SJCRH30 (cell line): Measurements from ENCODE around the gene KDM4B. TPM values are rescaled to one million over a fixed set of nuclear protein-coding genes. Genes with fewer than 3 reads are reported as not detected.
"Not testable (repeated sequence)": the region's sequence is repeated elsewhere in the genome, so short reads cannot be mapped to it uniquely, and the experiment has no call there.

Experiments
- DNase-seq, 2 experiments: peaks; one replicate each; pipeline ENCODE4 v3.0.0-alpha.2; 2015 to 2020
- H3K27ac ChIP-seq: fragments of 250-450 bp; sonication (Bioruptor Pico); 2 replicates; pipeline ENCODE4 v1.5.1; 2020; ENCODE audit warnings: mild to moderate bottlenecking, moderate library complexity
- H3K27me3 ChIP-seq: fragments of 250-450 bp; sonication (Bioruptor Pico); 2 replicates; pipeline ENCODE4 v1.5.1; 2020; ENCODE audit warnings: mild to moderate bottlenecking, moderate library complexity
- H3K36me3 ChIP-seq: fragments of 250-450 bp; sonication (Bioruptor Pico); 2 replicates; pipeline ENCODE4 v1.5.1; 2020; ENCODE audit warnings: mild to moderate bottlenecking, moderate library complexity
- H3K4me1 ChIP-seq: fragments of 250-450 bp; sonication (Bioruptor Pico); 2 replicates; pipeline ENCODE4 v1.5.1; 2020; ENCODE audit warnings: mild to moderate bottlenecking, moderate library complexity
- H3K4me3 ChIP-seq: fragments of 250-450 bp; sonication (Bioruptor Pico); 2 replicates; pipeline ENCODE4 v1.5.1; 2020; ENCODE audit warnings: mild to moderate bottlenecking, moderate library complexity
- H3K9me3 ChIP-seq: fragments of 250-450 bp; sonication (Bioruptor Pico); replicated peaks from 2 replicates; pipeline ENCODE4 v1.5.1; 2020; ENCODE audit warnings: mild to moderate bottlenecking, moderate library complexity
- total RNA-seq: library from RNA; depleted of rRNA; stranded (reverse); fragments of >200 nt; shearing (Covaris generic); gene quantifications from 2 replicates; pipeline ENCODE4 v1.2.3, GENCODE V29; 2014

KDM4B gene
- total RNA-seq, 1 experiment from 2014 or later: 16.2 TPM

DNA sequence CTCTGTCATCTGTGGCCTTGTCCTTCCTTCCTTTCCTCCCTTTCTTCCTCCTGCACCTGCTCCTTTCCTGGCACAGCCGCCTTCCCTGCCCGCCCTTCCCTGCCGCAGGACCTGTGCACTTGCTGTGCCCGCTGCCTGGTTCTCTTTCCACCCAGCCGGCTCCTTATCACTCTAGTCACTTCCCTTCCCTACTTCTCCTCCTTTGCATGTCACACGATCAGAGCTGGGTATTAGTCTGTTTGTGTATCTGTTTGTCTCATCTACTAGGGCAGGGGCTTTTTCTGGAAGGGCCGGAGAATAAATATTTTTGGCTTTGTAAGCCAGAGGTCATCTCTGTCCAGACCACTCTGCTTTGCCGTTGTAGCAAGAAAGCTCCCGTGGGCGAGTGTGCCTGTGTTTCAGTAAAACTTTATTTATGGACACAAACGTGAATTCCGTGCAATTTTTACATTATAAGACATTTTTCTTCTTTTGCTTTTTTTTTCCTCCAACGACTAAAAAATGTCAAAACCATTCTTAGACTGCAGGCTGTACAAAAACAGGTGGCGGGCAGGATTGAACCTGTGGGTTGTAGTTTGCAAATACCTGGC, 6.1 kb downstream of the KDM4B start:
- H3K4me3 ChIP-seq: no peak overlapping the region
- no peak for DNase-seq
- H3K27ac ChIP-seq: no peak overlapping the region
- H3K27me3 ChIP-seq: no peaks in the 10 kb centered on the region
- no peaks in the 10 kb centered on the region for H3K9me3 ChIP-seq
- H3K36me3 ChIP-seq: no peaks in the 10 kb centered on the region
- H3K4me1 ChIP-seq: peaks cover 26% of the 10 kb centered on the region

DNA sequence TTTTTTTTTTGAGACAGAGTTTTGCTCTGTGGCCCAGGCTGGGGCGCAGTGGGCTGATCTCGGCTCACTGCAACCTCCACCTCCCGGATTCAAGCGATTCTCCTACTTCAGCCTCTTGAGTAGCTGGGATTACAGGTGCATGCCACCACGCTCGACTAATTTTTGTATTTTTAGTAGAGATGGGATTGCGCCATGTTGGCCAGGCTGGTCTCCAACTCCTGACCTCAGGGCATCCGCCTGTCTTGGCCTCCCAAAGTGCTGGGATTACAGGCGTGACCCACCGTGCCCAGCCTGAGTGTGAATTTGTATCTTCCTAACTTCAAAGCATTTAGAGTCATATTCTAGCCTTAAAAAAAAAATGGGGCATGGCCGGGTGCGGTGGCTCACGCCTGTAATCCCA, 6.7 kb downstream of the KDM4B start:
- DNase-seq, H3K9me3 ChIP-seq, H3K36me3 ChIP-seq, H3K27me3 ChIP-seq, H3K27ac ChIP-seq, H3K4me3 ChIP-seq: not testable (repeated sequence)
- peaks cover 26% of the 10 kb centered on the region for H3K4me1 ChIP-seq

DNA sequence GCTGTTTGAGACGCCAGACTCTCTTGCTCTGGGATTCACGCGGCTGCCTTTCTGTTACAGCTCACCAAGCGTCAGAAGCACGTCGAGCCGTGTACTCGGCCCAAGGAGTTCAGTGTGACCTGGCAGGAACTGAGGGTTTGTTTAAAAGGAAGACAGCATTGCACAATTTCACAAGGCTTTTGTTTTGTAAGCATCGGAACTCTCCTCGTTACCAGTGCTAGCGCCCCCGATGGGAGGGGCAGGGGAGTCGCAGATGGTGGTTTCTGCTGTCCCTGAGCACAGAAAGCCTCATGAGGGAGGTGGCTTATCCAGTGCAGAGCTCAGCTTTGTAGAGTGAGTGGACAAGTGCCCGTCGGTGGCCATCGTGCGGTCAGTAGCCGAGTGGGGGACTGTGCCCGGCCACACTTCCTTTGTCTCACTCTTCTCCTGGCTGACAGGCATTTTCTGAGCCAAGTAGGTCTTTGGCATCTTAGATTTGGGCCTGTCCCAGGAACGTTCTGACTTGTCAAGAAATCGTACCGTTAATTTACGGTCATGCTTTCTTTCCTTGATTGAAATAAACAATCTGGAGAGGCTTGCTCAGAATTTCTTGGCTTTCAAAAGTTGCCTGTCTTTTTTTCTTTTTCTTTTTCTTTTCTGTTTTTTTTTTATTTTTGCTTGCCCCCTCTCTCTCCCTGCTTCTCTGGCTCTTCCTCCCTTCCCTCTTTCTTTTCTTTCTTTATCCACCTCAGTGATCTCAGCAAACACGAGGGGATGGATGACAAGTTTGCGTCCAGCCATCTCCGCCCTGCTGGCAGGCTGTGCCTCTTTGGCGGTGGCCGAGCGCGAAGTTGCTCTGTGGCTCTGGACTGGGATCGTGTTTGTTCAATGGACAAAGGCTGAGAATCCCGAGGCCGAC, 7.7 kb downstream of the KDM4B start:
- peak overlapping the region; percentile 31; the same call in 1 of the 2 replicates for H3K4me3 ChIP-seq
- H3K27ac ChIP-seq: peak overlapping the region; percentile 72; the same call in 1 of the 2 replicates
- peak in 1 of 2 experiments; percentile 38 for DNase-seq
- no peaks in the 10 kb centered on the region for H3K9me3 ChIP-seq
- no peaks in the 10 kb centered on the region for H3K36me3 ChIP-seq
- H3K27me3 ChIP-seq: no peaks in the 10 kb centered on the region
- peaks cover 26% of the 10 kb centered on the region for H3K4me1 ChIP-seq

DNA sequence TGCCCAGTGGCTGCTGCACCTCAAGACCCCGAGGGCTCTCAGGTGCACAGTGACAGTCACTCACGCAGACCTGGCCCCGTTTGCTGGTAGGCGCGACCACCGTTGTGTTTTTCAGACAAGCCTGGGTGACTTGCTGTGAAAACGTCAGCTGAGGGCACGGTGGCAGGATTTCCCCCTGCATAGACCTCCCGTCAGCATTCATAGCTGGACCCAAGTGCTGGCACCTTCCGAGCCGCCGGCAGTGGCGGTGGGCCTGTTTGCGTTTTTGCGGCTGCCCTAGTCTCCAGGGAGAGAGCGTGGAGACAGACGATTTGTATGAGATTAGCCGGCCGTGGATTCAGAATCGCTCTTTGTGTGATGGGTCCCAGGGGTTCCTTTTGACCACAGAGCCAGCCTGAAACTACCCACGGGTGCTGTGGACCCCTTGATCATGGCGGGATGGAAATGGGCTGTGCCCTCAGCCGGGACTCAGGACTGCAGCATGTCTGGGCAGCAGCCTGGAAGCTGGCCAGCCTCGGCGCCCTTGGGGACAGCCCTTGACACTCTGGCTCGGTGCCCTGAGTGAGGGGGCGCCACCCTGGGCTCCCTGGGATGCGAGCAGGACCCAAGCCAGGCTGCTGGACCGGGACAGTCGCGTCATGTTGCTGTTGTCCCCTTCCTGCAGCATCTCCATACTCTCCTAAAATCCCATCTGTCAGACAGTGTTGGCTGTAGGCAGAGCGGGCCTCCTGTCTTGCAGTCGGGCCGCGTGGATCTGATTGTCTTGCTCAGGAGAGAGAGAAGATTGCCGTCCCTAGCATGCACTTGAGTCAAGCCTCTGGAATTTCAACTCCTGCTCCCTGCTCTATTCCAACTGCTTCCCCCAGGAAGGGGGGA, 8.6 kb downstream of the KDM4B start:
- peak; percentile 68 to 71 for DNase-seq
- Histone ChIP-seq H3K4me1 (peaks cover 26% of the 10 kb centered on the region), H3K9me3 (no peaks in the 10 kb centered on the region), H3K36me3 (no peaks in the 10 kb centered on the region), H3K27me3 (no peaks in the 10 kb centered on the region), H3K27ac (peak overlapping the region; percentile 72), H3K4me3 (peak overlapping the region; percentile 31)

DNA sequence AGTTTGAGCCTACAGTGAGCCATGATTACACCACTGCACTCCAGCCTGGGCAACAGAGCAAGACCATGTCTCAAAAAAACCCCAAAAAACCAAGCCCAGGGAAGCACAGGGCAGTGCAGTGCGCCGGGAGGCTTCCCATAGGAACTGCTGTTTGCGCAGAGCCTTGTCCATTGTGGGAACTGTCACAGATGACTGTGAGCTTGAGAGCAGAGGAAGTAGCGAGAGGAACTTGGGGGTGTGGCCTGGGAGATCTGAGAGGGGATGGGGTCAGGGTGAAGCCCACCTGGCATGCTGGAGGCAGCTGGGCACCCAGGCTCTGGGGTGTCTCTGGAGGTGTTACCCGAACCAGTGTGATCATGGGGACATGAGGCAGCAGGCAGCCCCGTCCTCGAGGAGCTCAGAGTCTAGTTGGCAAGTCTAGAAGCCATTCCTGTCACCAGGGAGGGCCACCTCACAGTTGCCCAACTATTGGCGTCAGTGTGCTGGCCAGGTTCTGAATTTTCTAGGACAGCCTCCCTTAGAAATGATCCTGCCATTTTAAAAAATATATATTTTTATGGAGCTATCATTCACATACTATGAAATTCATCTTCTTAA, 10.4 kb downstream of the KDM4B start:
- no peak overlapping the region for H3K4me3 ChIP-seq
- H3K4me1 ChIP-seq: peaks cover 30% of the 10 kb centered on the region
- no peaks in the 10 kb centered on the region for H3K36me3 ChIP-seq
- no peaks in the 10 kb centered on the region for H3K9me3 ChIP-seq
- H3K27me3 ChIP-seq: no peaks in the 10 kb centered on the region
- DNase-seq: no peak
- H3K27ac ChIP-seq: no peak overlapping the region; the same call in 1 of the 2 replicates

DNA sequence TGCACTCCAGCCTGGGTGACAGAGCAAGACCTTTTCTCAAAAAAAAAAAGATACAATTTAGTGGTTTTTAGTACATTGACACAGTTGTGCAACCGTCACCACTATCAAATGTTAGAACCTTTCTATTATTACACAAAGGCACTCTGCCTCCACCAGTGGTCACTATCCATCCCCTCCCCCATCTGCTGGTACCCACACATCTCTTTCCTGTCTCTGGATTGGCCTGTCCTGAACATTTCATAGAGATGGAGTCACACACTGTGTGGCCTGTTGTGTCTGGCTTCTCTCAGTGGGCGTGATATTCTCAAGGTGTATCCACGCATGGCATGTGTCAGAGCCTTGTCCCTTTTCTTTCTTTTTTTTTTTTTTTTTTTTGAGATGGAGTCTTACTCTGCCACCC, 11.2 kb downstream of the KDM4B start:
- DNase-seq: no peak
- Histone ChIP-seq H3K27ac (no peak overlapping the region), H3K4me1 (peaks cover 35% of the 10 kb centered on the region), H3K36me3 (no peaks in the 10 kb centered on the region), H3K9me3 (no peaks in the 10 kb centered on the region), H3K4me3 (no peak overlapping the region), H3K27me3 (no peaks in the 10 kb centered on the region)

DNA sequence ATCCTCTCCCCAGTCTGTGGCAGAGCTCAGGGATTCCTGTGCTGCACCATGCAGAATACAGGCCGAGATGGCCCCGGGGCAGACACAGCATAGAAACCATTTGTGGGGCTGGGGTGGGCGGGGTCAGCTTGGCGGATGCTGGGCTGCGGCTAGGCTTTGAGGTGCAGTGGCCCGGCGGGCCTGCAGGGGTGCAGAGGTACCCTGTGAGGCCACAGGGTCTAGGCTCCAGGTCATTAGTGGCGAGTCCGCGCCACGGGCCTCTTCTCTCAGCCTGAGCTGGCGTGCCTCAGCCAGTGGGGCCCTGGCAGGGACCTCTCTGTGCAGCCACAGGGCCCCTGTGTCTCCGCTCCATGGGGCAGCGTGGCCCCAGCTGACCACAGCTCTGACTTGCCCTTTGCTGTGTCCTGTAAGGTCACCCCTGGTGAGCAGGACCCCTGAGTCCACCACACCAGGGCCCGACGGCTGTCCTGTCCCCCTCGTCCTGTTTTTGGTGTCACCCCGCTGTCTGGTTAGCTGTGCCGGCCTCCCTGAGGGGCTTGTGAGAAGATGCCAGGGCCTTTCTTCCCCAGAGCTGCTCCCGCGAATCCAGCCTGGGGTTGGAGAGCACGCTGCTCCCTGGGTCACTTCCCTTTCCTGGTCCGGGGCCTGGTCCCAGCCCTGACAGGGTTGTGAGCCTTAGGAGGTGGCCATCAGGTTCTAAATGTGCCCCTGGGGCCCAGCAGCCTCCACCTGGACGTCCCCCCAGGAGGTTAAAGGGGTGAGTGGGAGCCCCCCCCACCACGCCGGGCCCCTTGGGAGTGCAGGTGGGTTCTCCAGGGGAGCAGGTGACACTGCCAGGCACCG, 12.1 kb downstream of the KDM4B start:
- H3K4me3 ChIP-seq: no peak overlapping the region
- H3K36me3 ChIP-seq: no peaks in the 10 kb centered on the region
- H3K27me3 ChIP-seq: no peaks in the 10 kb centered on the region
- H3K27ac ChIP-seq: no peak overlapping the region
- no peaks in the 10 kb centered on the region for H3K9me3 ChIP-seq
- no peak for DNase-seq
- H3K4me1 ChIP-seq: peaks cover 35% of the 10 kb centered on the region

DNA sequence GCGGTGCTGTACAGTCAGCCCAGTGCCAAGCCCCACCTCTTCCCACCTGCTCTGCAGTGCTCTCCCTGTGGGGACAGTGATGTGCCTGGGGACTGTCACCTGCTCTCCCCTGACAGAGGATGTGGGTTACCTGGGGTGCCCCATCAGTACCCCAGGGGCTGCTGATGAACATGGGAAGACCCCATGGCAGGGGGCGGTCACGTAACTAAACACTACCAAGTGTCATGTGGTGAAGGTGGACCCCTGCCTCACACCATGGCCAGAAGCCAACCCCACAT, 12.7 kb downstream of the KDM4B start:
- no peaks in the 10 kb centered on the region for H3K36me3 ChIP-seq
- DNase-seq: no peak
- H3K27ac ChIP-seq: no peak overlapping the region
- H3K27me3 ChIP-seq: no peaks in the 10 kb centered on the region
- H3K9me3 ChIP-seq: no peaks in the 10 kb centered on the region
- H3K4me1 ChIP-seq: peaks cover 33% of the 10 kb centered on the region
- no peak overlapping the region for H3K4me3 ChIP-seq

DNA sequence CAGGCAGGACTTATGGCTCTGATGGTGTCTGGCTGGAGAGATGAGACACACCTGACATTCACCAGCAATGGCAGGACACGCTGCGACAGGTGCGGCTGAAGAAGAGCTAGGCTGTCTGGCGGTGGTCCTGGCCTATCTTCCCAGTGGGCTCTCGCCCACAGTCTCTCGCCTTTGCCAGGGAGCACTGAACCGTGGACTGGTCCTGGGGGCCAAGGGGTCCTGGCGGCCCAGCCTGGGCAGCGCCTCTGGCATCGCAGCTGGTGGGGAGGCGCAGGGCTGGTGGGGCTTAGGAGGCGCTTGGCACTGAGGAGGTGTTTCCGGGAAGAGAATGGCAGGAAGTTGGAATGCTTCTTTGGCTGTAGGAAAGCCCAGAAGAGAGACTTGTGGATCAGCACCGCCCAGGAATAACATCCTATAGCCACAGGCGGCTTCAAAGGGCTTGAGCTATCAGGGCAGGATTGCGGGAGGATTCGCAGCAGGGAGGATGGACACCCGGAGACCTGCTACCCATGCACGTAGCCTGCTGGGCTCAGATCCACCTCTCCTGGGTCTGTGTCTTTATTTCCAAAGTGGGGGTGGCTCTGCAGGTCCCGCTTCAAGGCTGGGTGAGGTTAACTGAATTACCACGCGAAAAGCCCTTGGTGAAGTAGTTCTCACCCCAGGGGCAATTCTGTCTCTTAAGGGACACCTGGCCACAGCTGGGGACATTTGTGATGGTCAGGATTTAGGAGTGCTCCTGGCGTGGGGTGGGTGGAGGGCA, 14.6 kb downstream of the KDM4B start:
- Histone ChIP-seq H3K27ac (no peak overlapping the region), H3K4me3 (no peak overlapping the region), H3K4me1 (peaks cover 23% of the 10 kb centered on the region), H3K9me3 (no peaks in the 10 kb centered on the region), H3K27me3 (no peaks in the 10 kb centered on the region), H3K36me3 (no peaks in the 10 kb centered on the region)
- DNase-seq: no peak

DNA sequence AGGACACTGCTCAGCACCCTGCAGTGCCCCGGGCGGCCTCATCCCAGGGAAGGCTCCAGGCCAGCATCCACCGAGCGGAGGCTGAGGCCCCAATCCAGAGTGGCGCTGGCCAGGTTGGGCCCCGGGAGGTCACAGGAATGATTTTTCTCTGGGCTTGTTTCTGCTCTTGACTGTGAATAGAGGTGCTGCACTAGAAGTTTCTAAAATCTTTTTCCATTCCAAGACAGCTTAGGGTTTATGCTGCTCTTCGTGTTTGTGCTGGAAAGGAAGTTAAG, 15.1 kb downstream of the KDM4B start:
- H3K27me3 ChIP-seq: no peaks in the 10 kb centered on the region
- peaks cover 18% of the 10 kb centered on the region; the same call in 1 of the 2 replicates for H3K4me1 ChIP-seq

DNA sequence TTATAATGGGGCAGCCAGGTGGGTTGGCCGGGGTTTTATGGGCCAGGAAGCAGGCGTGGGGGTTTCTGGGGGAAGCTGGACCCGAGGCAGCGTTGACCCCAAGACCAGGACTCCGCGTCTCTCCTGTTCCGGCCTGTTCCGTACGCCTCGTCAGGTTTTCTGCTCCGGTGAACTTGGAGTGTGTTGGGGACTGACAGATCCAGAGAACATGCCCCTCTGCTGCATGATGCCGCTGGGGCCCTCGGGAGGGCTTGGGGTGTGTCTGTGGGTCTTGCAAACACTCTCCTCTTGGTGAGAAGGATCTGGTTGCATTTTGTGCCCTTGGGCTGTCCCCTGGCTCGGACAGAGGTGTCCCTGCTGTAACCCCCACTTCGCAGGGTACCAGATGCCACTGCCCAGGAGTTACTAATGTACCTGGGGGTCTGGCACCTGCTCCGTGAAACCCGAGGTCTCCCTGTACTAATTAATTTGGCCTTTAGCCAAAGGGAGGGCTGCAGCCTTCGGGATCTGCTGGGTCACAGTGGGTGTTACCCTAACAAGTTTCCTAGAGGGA, 15.6 kb downstream of the KDM4B start:
- Histone ChIP-seq H3K9me3 (no peaks in the 10 kb centered on the region), H3K36me3 (no peaks in the 10 kb centered on the region), H3K4me1 (peaks cover 16% of the 10 kb centered on the region; the same call in 1 of the 2 replicates), H3K27me3 (no peaks in the 10 kb centered on the region), H3K4me3 (no peak overlapping the region), H3K27ac (no peak overlapping the region)
- DNase-seq: peak in 1 of 2 experiments; percentile 20

More for the DNA sequence above, 15.1 kb downstream of the KDM4B start:
- H3K9me3 ChIP-seq: no peaks in the 10 kb centered on the region
- no peak for DNase-seq
- H3K36me3 ChIP-seq: no peaks in the 10 kb centered on the region
- no peak overlapping the region for H3K27ac ChIP-seq
- no peak overlapping the region for H3K4me3 ChIP-seq

DNA sequence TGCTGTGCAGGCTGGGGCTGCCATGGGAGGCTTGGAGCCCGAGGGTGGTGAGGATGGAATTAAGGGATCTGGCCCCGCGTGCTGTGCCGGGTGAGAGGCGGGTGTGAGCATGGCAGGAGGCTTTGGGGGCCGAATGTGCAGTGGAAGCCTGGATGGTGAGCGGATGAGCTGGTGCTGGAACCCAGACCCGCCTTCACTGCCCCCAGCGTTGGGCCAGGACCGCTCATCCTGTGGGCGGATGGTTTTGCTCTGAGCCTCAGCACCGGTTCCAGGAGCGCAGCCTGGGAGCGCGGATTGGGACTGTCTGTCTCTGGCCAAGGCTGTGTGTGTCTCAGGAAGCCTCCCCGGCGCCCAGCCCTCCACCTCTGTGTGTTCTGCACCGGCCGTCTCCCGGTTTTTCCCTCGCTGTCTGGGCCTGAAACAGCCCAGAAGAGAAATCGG, 16.7 kb downstream of the KDM4B start:
- Histone ChIP-seq H3K36me3 (no peaks in the 10 kb centered on the region), H3K27ac (no peak overlapping the region), H3K27me3 (no peaks in the 10 kb centered on the region), H3K4me1 (peaks cover 16% of the 10 kb centered on the region; the same call in 1 of the 2 replicates), H3K4me3 (no peak overlapping the region), H3K9me3 (no peaks in the 10 kb centered on the region)
- no peak for DNase-seq

DNA sequence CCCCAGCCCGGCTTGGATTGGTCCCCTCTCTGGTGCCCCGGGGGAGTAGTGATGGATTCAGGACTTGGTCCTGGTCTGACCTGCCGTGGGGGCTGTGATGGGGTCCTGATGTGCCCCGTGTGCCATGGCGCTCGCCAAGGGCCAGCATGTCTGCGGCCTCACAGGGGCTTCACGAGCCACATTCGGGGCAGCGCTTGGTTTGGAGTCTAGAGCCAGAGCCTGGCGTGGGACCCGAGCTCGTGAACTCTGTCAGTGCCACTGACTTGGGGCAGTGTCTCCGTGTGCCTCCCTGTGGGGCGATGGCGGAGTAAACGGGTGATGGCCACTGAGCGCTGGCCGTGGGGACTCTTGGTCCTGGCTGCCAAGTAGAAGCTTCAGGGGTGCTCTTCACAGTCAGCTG, 17.1 kb downstream of the KDM4B start:
- H3K36me3 ChIP-seq: no peaks in the 10 kb centered on the region
- no peaks in the 10 kb centered on the region for H3K27me3 ChIP-seq
- H3K4me1 ChIP-seq: peaks cover 16% of the 10 kb centered on the region; the same call in 1 of the 2 replicates
- no peak for DNase-seq
- H3K4me3 ChIP-seq: no peak overlapping the region
- no peak overlapping the region for H3K27ac ChIP-seq
- no peaks in the 10 kb centered on the region for H3K9me3 ChIP-seq
